Measurements from ENCODE around the gene DUSP22. TPM values are rescaled to one million over a fixed set of nuclear protein-coding genes. Genes with fewer than 3 reads are reported as not detected.

DUSP22 gene
- total and polyA plus RNA-seq, 2 of the 8 experiments (the other 6 are each of a cell fraction or from before 2014, with no cell fraction given) = 15.5 to 32.4 TPM

DNA sequence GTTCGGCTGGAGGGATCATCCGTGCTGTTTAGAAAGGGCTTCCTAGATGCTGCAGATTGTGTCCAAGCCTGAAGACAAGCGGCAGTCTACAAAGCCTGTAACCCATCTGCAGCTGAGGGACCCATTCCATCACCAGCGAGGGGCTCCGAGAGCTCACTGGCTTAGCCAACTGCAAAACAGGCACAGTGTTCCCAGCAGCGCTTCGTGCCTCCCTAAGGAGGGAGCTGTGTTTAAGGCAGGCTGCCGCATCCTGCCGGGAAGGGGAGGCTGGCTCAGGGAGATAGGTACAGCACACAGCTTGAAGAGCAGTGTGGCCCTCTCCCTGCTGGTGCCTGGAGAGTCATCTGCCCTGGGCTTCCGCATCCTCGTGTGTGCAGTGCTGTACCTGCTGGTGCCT is 32.4 kb downstream of the DUSP22 start:
- Histone ChIP-seq H3K4me3 (ENCODE audit: extremely low read depth in 1 of 4, insufficient read depth in 2 of 4, low read depth in 3 of 4, low read length in 4 of 4) (no peak overlapping the region), H2BK120ac (replicated peaks; ENCODE audit: low read depth, low read length) (no peak overlapping the region), H3K9ac (replicated peaks in 1 of 4; ENCODE audit: extremely low read depth in 1 of 4, low read depth in 3 of 4, low read length in 3 of 4) (no peak overlapping the region), H2BK5ac (ENCODE audit: low read depth, low read length) (no peak overlapping the region), H3K27ac (ENCODE audit: low read depth, low read length) (no peak overlapping the region), H3K18ac (ENCODE audit: extremely low read depth, low read length) (no peak overlapping the region), H3K27me3 (replicated peaks in 1 of 4; ENCODE audit: control insufficient read depth in 3 of 4, extremely low read depth in 1 of 4, insufficient read depth in 3 of 4, low read length in 3 of 4) (no peaks in the 10 kb centered on the region; a peak in 2 of 7 replicates), H3K23ac (ENCODE audit: insufficient read length) (no peak overlapping the region), H3K4ac (replicated peaks; ENCODE audit: insufficient read length, low read depth, low read length) (no peak overlapping the region), H3K9me3 (ENCODE audit: insufficient read depth in 2 of 2, low read depth in 1 of 2, low read length in 1 of 2) (peaks cover 31 to 88% of the 10 kb centered on the region in 2 experiments), H3K79me2 (ENCODE audit: control insufficient read depth in 1 of 2, insufficient read depth in 2 of 2, low read length in 2 of 2) (no peaks in the 10 kb centered on the region), H2AFZ (ENCODE audit: low read length) (no peak overlapping the region), H4K5ac (ENCODE audit: insufficient read length, low read depth, low read length) (no peak overlapping the region), H3K36me3 (ENCODE audit: control insufficient read depth in 2 of 4, insufficient read depth in 4 of 4, low read length in 3 of 4) (no peaks in the 10 kb centered on the region), H3K14ac (ENCODE audit: insufficient read length) (no peak overlapping the region), H3K56ac (replicated peaks; ENCODE audit: insufficient read length, low read depth, low read length) (no peak overlapping the region), H3K4me1 (replicated peaks in 1 of 4; ENCODE audit: control insufficient read depth in 3 of 4, insufficient read depth in 4 of 4, low read length in 3 of 4) (peaks cover 0 to 5% (median 3%) of the 10 kb centered on the region in 4 experiments; a peak in 3 of 7 replicates), H3K4me2 (ENCODE audit: insufficient read depth in 1 of 2, low read depth in 2 of 2, low read length in 2 of 2) (no peak overlapping the region), H2BK15ac (ENCODE audit: low read length) (no peak overlapping the region), H3K23me2 (ENCODE audit: low read depth, low read length) (no peaks in the 10 kb centered on the region), H2BK12ac (ENCODE audit: low read depth, low read length) (no peak overlapping the region), H4K20me1 (replicated peaks in 1 of 2; ENCODE audit: control insufficient read depth in 1 of 2, insufficient read depth in 2 of 2, low read length in 2 of 2) (peaks cover 0 to 2% of the 10 kb centered on the region in 2 experiments), H2BK20ac (ENCODE audit: low read length) (no peak overlapping the region), H3K79me1 (ENCODE audit: low read depth, low read length) (no peaks in the 10 kb centered on the region), H4K91ac (replicated peaks; ENCODE audit: insufficient read length, low read length) (no peak overlapping the region), H2AK5ac (ENCODE audit: low read depth, low read length) (no peak overlapping the region), H4K8ac (ENCODE audit: extremely low read depth, insufficient read depth, low read length) (no peak overlapping the region)
- no peak for DNase-seq (ENCODE audit: low read depth in 1 of 2, low spot score in 2 of 2)
- POLR2A ChIA-PET (ENCODE audit: partially characterized antibody) = no interaction called here
- no peak for TF ChIP-seq TAF1 (IDR thresholded peaks at IDR 0.05; ENCODE audit: low read depth, low read length)
- no peak for TF ChIP-seq EZH2 (IDR thresholded peaks at IDR 0.05; ENCODE audit: low read depth, low read length, severe bottlenecking)
- no peak for TF ChIP-seq KDM5A (IDR thresholded peaks at IDR 0.05; ENCODE audit: low read length)
- no peak for TF ChIP-seq CHD1 (IDR thresholded peaks at IDR 0.05; ENCODE audit: low read depth, low read length)
- WGBS, 2 experiments (ENCODE audit: extremely low coverage in 1 of 2, insufficient coverage in 1 of 2, insufficient read length in 1 of 2, insufficient replicate concordance in 2 of 2, low coverage in 1 of 2, low lambda C conversion rate in 2 of 2, missing lambda C conversion rate in 1 of 2) = 92% methylated on average over 11 of the region's 11 CpGs; no CpG with 5 or more reads in 1 of the 2 experiments
- CTCF ChIA-PET (ENCODE audit: partially characterized antibody) = interaction anchor here (0.8 to 4.6 kb wide), 7 partner anchors 9 to 87 kb away, joined by 3 to 34 read pairs (median 3); no protein-coding TSS in a partner anchor
- no peak for FAIRE-seq
